GM12878 (cell line): ENCODE data around the gene OTC.

ENCODE experiments used
- POLR2A ChIP-seq: IDR thresholded peaks from 2 replicates; pipeline ENCODE4 v1.6.1; 2011; ENCODE audit warnings: low read depth, mild to moderate bottlenecking, low read length
- TAF1 ChIP-seq: IDR thresholded peaks from 2 replicates; pipeline ENCODE4 v1.6.1; 2011; ENCODE audit warnings: mild to moderate bottlenecking, low read depth, low read length, borderline replicate concordance
- YBX1 ChIP-seq: fragments of 450-650 bp; IDR thresholded peaks from 2 replicates; pipeline ENCODE4 v1.6.1; 2016; ENCODE audit warnings: antibody characterized with exemption

DNA sequence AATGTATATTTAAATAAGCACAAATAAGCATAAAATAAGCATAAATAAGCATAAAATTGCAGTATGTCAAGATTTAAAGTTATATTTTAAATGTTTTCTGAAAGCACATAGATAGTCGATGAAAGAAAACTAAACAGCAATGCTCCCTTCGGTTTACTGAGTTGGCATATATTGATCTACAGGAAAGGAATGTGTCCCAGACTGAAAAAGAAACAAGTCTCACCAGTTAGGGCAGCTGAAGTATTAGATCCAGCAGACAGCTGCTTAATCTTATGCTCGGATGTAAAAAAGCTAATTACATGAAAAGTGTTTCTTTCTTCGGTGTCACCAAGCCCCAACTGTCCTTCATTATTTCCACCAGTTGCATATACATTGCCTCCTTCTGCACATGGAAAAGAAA is 33.8 kb upstream of the OTC start:
- TF ChIP-seq POLR2A (no peak), YBX1 (no peak), TAF1 (no peak)
